A549 (cell line): ENCODE measurements around the gene ZFAND2B. TPM values are rescaled to one million over a fixed set of nuclear protein-coding genes. Genes with fewer than 3 reads are reported as not detected.

Experiments used
- ATAC-seq, 2 experiments: fragments of 200-7000 bp in 1 of 2; fragments of >200 bp in 1 of 2; cut with Nextera tagmentation in 1 of 2; cut with Tn5 transposase in 1 of 2; 3 replicates each; pipeline versions ENCODE4 v1.8.0 to v1.9.1; 2018 to 2020; ENCODE audit warnings: mild to moderate bottlenecking in 1 of 2, moderate library complexity in 1 of 2
- CTCF ChIA-PET: fragments of 300-600 bp; sonication (Branson Sonifier 250); formaldehyde crosslinking; extraction: SDS; loops from one replicate; lab custom pipeline; 2021; ENCODE audit warnings: antibody characterized with exemption, inconsistent platforms; lab: Yijun Ruan, JAX
- POLR2A ChIA-PET: fragments of 350-600 bp; formaldehyde crosslinking; extraction: SDS; loops from one replicate; lab custom pipeline; 2021; ENCODE audit warnings: antibody characterized with exemption, inconsistent platforms; lab: Yijun Ruan, JAX
- DNase-seq, 2 experiments: peaks; one replicate each; pipeline versions ENCODE4 v3.0.0 to v3.0.0-alpha.2; 2011 to 2016; ENCODE audit warnings: low read depth in 1 of 2, low spot score in 1 of 2
- FAIRE-seq: peaks from 2 replicates; lab custom pipeline; 2011; peaks lifted over from hg19 to GRCh38; lab: Jason Lieb, UNC
- H3K27ac ChIP-seq, 2 experiments: fragments of >200 bp; sonication (Bioruptor Twin); formaldehyde crosslinking; 3 replicates each; pipeline ENCODE4 v1.5.1; 2016 to 2017
- H3K4me1 ChIP-seq: fragments of >200 bp; sonication (Bioruptor Twin); formaldehyde crosslinking; 3 replicates; pipeline ENCODE4 v1.6.1; 2016
- H3K4me2 ChIP-seq: fragments of >200 bp; sonication (Bioruptor Twin); formaldehyde crosslinking; 3 replicates; pipeline ENCODE4 v1.6.1; 2016
- H3K4me3 ChIP-seq: fragments of >200 bp; sonication (Bioruptor Twin); formaldehyde crosslinking; 3 replicates; pipeline ENCODE4 v1.5.1; 2016
- H3K9me3 ChIP-seq: fragments of >200 bp; sonication (Bioruptor Twin); formaldehyde crosslinking; 3 replicates; pipeline ENCODE4 v1.6.1; 2016
- BCL3 ChIP-seq: fragments of >200 bp; sonication (Bioruptor Twin); formaldehyde crosslinking; IDR thresholded peaks from 3 replicates; pipeline ENCODE4 v1.6.1; 2016
- FOSL2 ChIP-seq, 2 experiments: fragments of 450-650 bp in 1 of 2; fragments of >200 bp in 1 of 2; sonication (Bioruptor Twin) in 1 of 2; formaldehyde crosslinking; IDR thresholded peaks; 2 replicates each; pipeline versions ENCODE4 v1.5.0 to v1.6.1; 2016 to 2020; ENCODE audit warnings: mild to moderate bottlenecking in 1 of 2, moderate library complexity in 1 of 2
- HEYL ChIP-seq: fragments of 250-450 bp; sonication (Bioruptor Pico); IDR thresholded peaks from 2 replicates; pipeline ENCODE4 v1.8.0; 2021; ENCODE audit warnings: mild to moderate bottlenecking, moderate library complexity
- HOXA7 ChIP-seq: fragments of 250-450 bp; sonication (Bioruptor Pico); IDR thresholded peaks from 2 replicates; pipeline ENCODE4 v1.5.0; 2020; ENCODE audit warnings: mild to moderate bottlenecking, moderate library complexity
- HOXB5 ChIP-seq: fragments of 250-450 bp; sonication (Bioruptor Pico); IDR thresholded peaks from 2 replicates; pipeline ENCODE4 v1.5.0; 2020; ENCODE audit warnings: mild to moderate bottlenecking, moderate library complexity
- JUN ChIP-seq, 2 experiments: fragments of >200 bp; sonication (Bioruptor Twin); formaldehyde crosslinking; IDR thresholded peaks; 2 replicates in 1 of 2; 3 replicates in 1 of 2; pipeline ENCODE4 v1.6.1; 2016 to 2017
- KDM1A ChIP-seq: fragments of 200-600 bp; sonication (generic); IDR thresholded peaks from 2 replicates; pipeline ENCODE4 v1.6.1; 2016; ENCODE audit warnings: low read depth, mild to moderate bottlenecking
- MAFK ChIP-seq: fragments of 450-650 bp; IDR thresholded peaks from 2 replicates; pipeline ENCODE4 v1.6.1; 2014; ENCODE audit not compliant: partially characterized antibody
- MAX ChIP-seq: IDR thresholded peaks from 2 replicates; pipeline ENCODE4 v1.6.1; 2012
- MAZ ChIP-seq: fragments of 150-350 bp; IDR thresholded peaks from 2 replicates; pipeline ENCODE4 v1.6.1; 2014; ENCODE audit warnings: antibody characterized with exemption, low read depth, low read length, borderline replicate concordance
- PHF8 ChIP-seq: fragments of 200-600 bp; sonication (generic); IDR thresholded peaks from 2 replicates; pipeline ENCODE4 v1.6.1; 2016; ENCODE audit warnings: low read depth, mild to moderate bottlenecking, antibody characterized with exemption, moderate library complexity, borderline replicate concordance
- POLR2AphosphoS2 ChIP-seq: conservative IDR thresholded peaks from 2 replicates; pipeline ENCODE4 v1.6.1; 2012; ENCODE audit warnings: low read length, improper control_type of control experiment, inconsistent platforms
- RNF2 ChIP-seq: fragments of 200-600 bp; sonication (generic); IDR thresholded peaks from 2 replicates; pipeline ENCODE4 v1.6.1; 2016; ENCODE audit warnings: low read depth, mild to moderate bottlenecking, antibody characterized with exemption, moderate library complexity, borderline replicate concordance
- TFCP2L1 ChIP-seq: fragments of 250-450 bp; sonication (Bioruptor Pico); IDR thresholded peaks from 2 replicates; pipeline ENCODE4 v1.5.0; 2021; ENCODE audit warnings: mild to moderate bottlenecking
- ZFP36 ChIP-seq: fragments of 450-650 bp; IDR thresholded peaks from 2 replicates; pipeline ENCODE4 v1.6.1; 2014; ENCODE audit warnings: borderline replicate concordance; ENCODE audit not compliant: partially characterized antibody
- WGBS: methylation state at CpG from one replicate; pipeline ENCODE4 v1.1.6; 2017; ENCODE audit errors: missing lambda C conversion rate; 5-methylcytosine and 5-hydroxymethylcytosine counted together
- polyA plus RNA-seq, 4 experiments: library from polyadenylated mRNA; depleted of rRNA in 3 of 4; stranded (reverse); fragments of >200 nt; fragmentation: RNase III in 1 of 4; extraction: RNeasy Plus Mini Kit Qiagen cat#74134 plus additional on column Dnase treatment in 1 of 4; gene quantifications; 2 replicates in 3 of 4; 3 replicates in 1 of 4; pipeline ENCODE4 v1.2.3, GENCODE V29; 2011 to 2017

Gene ZFAND2B
- polyA plus RNA-seq, 2 of the 4 experiments (the other 2 are of a cell fraction): 21.2 to 29.1 TPM

- WGBS: 96% methylated on average over 24 of the region's 31 CpGs
- no peak overlapping the region for H3K4me3 ChIP-seq
- CTCF ChIA-PET: interaction anchor here (0.8 to 2.8 kb wide), 3 partner anchors 71 to 78 kb away, joined by 3 to 15 read pairs (median 5); no protein-coding TSS in a partner anchor
- FAIRE-seq: no peak
- no peaks in the 10 kb centered on the region for H3K9me3 ChIP-seq
- H3K4me2 ChIP-seq: no peak overlapping the region
- no peak for ATAC-seq
- H3K27ac ChIP-seq: no peak overlapping the region
- POLR2A ChIA-PET: no interaction called here
- no peak for DNase-seq
- peaks cover 17% of the 10 kb centered on the region for H3K4me1 ChIP-seq
- TF ChIP-seq ZFP36 (no peak), POLR2AphosphoS2 (no peak), MAX (no peak), HOXB5 (CRISPR knock-in tag) (no peak), JUN (IDR thresholded peaks at IDR 0.05) (no peak), RNF2 (no peak), TFCP2L1 (CRISPR knock-in tag) (no peak)
- TF ChIP-seq, all 56 proteins: peak for 0
Observed at GRCh38 chr2:219223831-219224610, 17.4 kb downstream of the ZFAND2B start.

GRCh38 chr2:219225350-219225749, 18.8 kb downstream of the ZFAND2B start:
- ATAC-seq: no peak

GRCh38 chr2:219228041-219228910, 21.7 kb downstream of the ZFAND2B start:
- Histone ChIP-seq H3K4me3 (peak overlapping the region; percentile 85), H3K4me1 (peaks cover 19% of the 10 kb centered on the region), H3K4me2 (peak overlapping the region; percentile 98), H3K9me3 (no peaks in the 10 kb centered on the region), H3K27ac (peak overlapping the region; percentile 82 to 95)
- 61% methylated on average over 7 of the region's 7 CpGs for WGBS
- FAIRE-seq: no peak
- ATAC-seq: no peak
- ChIA-PET CTCF (interaction anchor here (0.8 to 9.4 kb wide), 9 partner anchors 7 to 64 kb away, joined by 3 to 86 read pairs (median 4); partner anchors contain the start of gene CNPPD1), POLR2A (interaction anchor here (0.7 to 2.6 kb wide), 10 partner anchors 9 to 169 kb away, joined by 3 to 19 read pairs (median 6); partner anchors contain the start of genes DNAJB2, GLB1L, STK16 and TUBA4B)
- no peak for DNase-seq
- no peak for TF ChIP-seq MAZ

More at GRCh38 chr2:219225350-219225749, 18.8 kb downstream of the ZFAND2B start:
- Histone ChIP-seq H3K27ac (no peak overlapping the region), H3K4me3 (no peak overlapping the region), H3K4me1 (peaks cover 11% of the 10 kb centered on the region), H3K9me3 (no peaks in the 10 kb centered on the region), H3K4me2 (no peak overlapping the region)
- WGBS: 98% methylated on average over 3 of the region's 3 CpGs
- TF ChIP-seq KDM1A (no peak), PHF8 (no peak), MAFK (no peak), HOXA7 (no peak), BCL3 (no peak), HEYL (CRISPR knock-in tag) (no peak)
- FAIRE-seq: no peak
- CTCF ChIA-PET: interaction anchor here (2.8 kb wide), 1 partner anchor 69 kb away, joined by 15 read pairs; no protein-coding TSS in a partner anchor
- POLR2A ChIA-PET: no interaction called here
- no peak for DNase-seq

GRCh38 chr2:219228911-219229304, 22.3 kb downstream of the ZFAND2B start:
- no peak for FAIRE-seq
- TF ChIP-seq FOSL2 (IDR thresholded peaks at IDR 0.05) (no peak), FOSL2 (CRISPR knock-in tag; IDR thresholded peaks at IDR 0.05) (peak; percentile 2; the same call in 1 of the 2 replicates), MAX (no peak), HOXA7 (no peak)
- 2% methylated on average over 10 of the region's 19 CpGs for WGBS
- CTCF ChIA-PET: interaction anchor here (1.1 to 9.4 kb wide), 10 partner anchors 8 to 75 kb away, joined by 3 to 86 read pairs (median 6); partner anchors contain the start of gene TUBA4A
- H3K4me3 ChIP-seq: peak overlapping the region; percentile 85
- peak overlapping the region; percentile 82 to 95 for H3K27ac ChIP-seq
- POLR2A ChIA-PET: interaction anchor here (0.7 to 2.6 kb wide), 12 partner anchors 9 to 170 kb away, joined by 3 to 19 read pairs (median 6); partner anchors contain the start of genes DNAJB2, GLB1L, STK16 and TUBA4A
- DNase-seq: no peak
- peak; percentile 36 to 48 for ATAC-seq
- peaks cover 19% of the 10 kb centered on the region for H3K4me1 ChIP-seq
- peak overlapping the region; percentile 98 for H3K4me2 ChIP-seq
- H3K9me3 ChIP-seq: no peaks in the 10 kb centered on the region
